Upper lobe of left lung (tissue), 6 donors: ENCODE data around the gene TAF3. TPM values are rescaled to one million over a fixed set of nuclear protein-coding genes. Genes with fewer than 3 reads are reported as not detected.

Experiments
- ATAC-seq, 2 donors: fragments of 200-7000 bp; cut with Tn5 transposase; one replicate each; pipeline ENCODE4 v1.9.1; 2022; ENCODE audit warnings: mild to moderate bottlenecking in 2 of 2, moderate library complexity in 2 of 2; ENCODE audit not compliant: low FRiP score in 2 of 2
- DNase-seq, 2 donors: peaks; one replicate each; pipeline ENCODE4 v3.0.0-alpha.2; 2019 to 2020
- H3K27ac ChIP-seq, 4 donors: fragments of 200-600 bp; sonication (generic); one replicate each; pipeline ENCODE4 v1.5.1; 2016 to 2019
- H3K27me3 ChIP-seq, 4 donors: fragments of 200-600 bp; sonication (generic); one replicate each; pipeline ENCODE4 v1.5.1; 2017 to 2019
- H3K36me3 ChIP-seq, 4 donors: fragments of 200-600 bp; sonication (generic); one replicate each; pipeline ENCODE4 v1.5.1; 2016 to 2019
- H3K4me1 ChIP-seq, 4 donors: fragments of 200-600 bp; sonication (generic); one replicate each; pipeline ENCODE4 v1.5.1; 2018 to 2019
- H3K4me3 ChIP-seq, 4 donors: fragments of 200-600 bp; sonication (generic); one replicate each; pipeline ENCODE4 v1.5.1; 2017 to 2019; ENCODE audit warnings: mild to moderate bottlenecking in 2 of 4, moderate library complexity in 1 of 4
- H3K9me3 ChIP-seq, 4 donors: fragments of 200-600 bp; sonication (generic); one replicate each; pipeline ENCODE4 v1.5.1; 2018 to 2019
- CTCF ChIP-seq, 6 experiments: fragments of 450-650 bp in 4 of 6; fragments of 200-600 bp in 2 of 6; sonication (generic) in 2 of 6; IDR thresholded peaks; one replicate each; pipeline ENCODE4 v1.5.1; 2016 to 2019; ENCODE audit warnings: antibody characterized with exemption in 6 of 6
- EP300 ChIP-seq, 4 donors: sonication (generic); formaldehyde crosslinking; IDR thresholded peaks; one replicate each; pipeline ENCODE4 v1.5.1; 2017; ENCODE audit warnings: antibody characterized with exemption in 4 of 4, control low read depth in 2 of 4
- POLR2A ChIP-seq, 4 donors: fragments of 450-650 bp; IDR thresholded peaks; one replicate each; pipeline ENCODE4 v1.5.1; 2016 to 2017; ENCODE audit warnings: antibody characterized with exemption in 4 of 4, mild to moderate bottlenecking in 2 of 4
- POLR2AphosphoS5 ChIP-seq, 2 donors: sonication (generic); formaldehyde crosslinking; IDR thresholded peaks; one replicate each; pipeline ENCODE4 v1.5.1; 2017; ENCODE audit warnings: antibody characterized with exemption in 2 of 2
- WGBS, 2 donors: methylation state at CpG; one replicate each; pipeline ENCODE4 v1.1.5; 2017 to 2018; 5-methylcytosine and 5-hydroxymethylcytosine counted together
- total RNA-seq, 6 donors: library from RNA; depleted of rRNA in 4 of 6; stranded (reverse); fragments of >200 nt in 4 of 6; gene quantifications; one replicate each; pipeline versions ENCODE4 v1.1.0 to v1.2.1, GENCODE V29; 2016 to 2021
- donor health status: DM: no; HTN: no; CAD: no; lungs with moderate emphysema.
- donor health status: DM: no; HTN: yes; CAD: no; lungs with severe emphysema.

The TAF3 gene
- total RNA-seq, 6 donors from 2014 or later = 6.8 to 16.8 (median 10.1) TPM

GRCh38 chr10:7952266-7952665 lies 134.0 kb downstream of the TAF3 start:
- no peak overlapping the region for H3K4me3 ChIP-seq
- peaks cover 0 to 10% (median 0%) of the 10 kb centered on the region in 4 donors for H3K4me1 ChIP-seq
- DNase-seq = no peak
- no peaks in the 10 kb centered on the region for H3K9me3 ChIP-seq
- 92 to 93% methylated on average over 3 of the region's 3 CpGs for WGBS, 2 donors
- H3K27me3 ChIP-seq = no peaks in the 10 kb centered on the region
- no peak for ATAC-seq
- TF ChIP-seq POLR2AphosphoS5 (IDR thresholded peaks at IDR 0.05) (no peak), POLR2A (IDR thresholded peaks at IDR 0.05) (no peak), EP300 (IDR thresholded peaks at IDR 0.05) (no peak), CTCF (IDR thresholded peaks at IDR 0.05) (no peak)
- no peak overlapping the region for H3K27ac ChIP-seq
- no peaks in the 10 kb centered on the region for H3K36me3 ChIP-seq

GRCh38 chr10:7953447-7953846 lies 135.1 kb downstream of the TAF3 start:
- ATAC-seq = no peak
- DNase-seq = no peak
- no peaks in the 10 kb centered on the region for H3K36me3 ChIP-seq
- H3K4me1 ChIP-seq = peaks cover 0 to 10% (median 0%) of the 10 kb centered on the region in 4 donors
- no peaks in the 10 kb centered on the region for H3K9me3 ChIP-seq
- 96 to 98% methylated on average over 4 of the region's 4 CpGs for WGBS, 2 donors
- no peaks in the 10 kb centered on the region for H3K27me3 ChIP-seq
- TF ChIP-seq EP300 (IDR thresholded peaks at IDR 0.05) (no peak), POLR2AphosphoS5 (IDR thresholded peaks at IDR 0.05) (no peak), POLR2A (IDR thresholded peaks at IDR 0.05) (no peak), CTCF (IDR thresholded peaks at IDR 0.05) (no peak)
- no peak overlapping the region for H3K27ac ChIP-seq
- H3K4me3 ChIP-seq = no peak overlapping the region

GRCh38 chr10:7955446-7955845 lies 137.1 kb downstream of the TAF3 start:
- no peaks in the 10 kb centered on the region for H3K27me3 ChIP-seq
- no peak for ATAC-seq
- WGBS, 2 donors = 85 to 91% methylated on average over 1 of the region's 1 CpG

GRCh38 chr10:7956508-7956907 lies 138.2 kb downstream of the TAF3 start:
- ATAC-seq (no peak), DNase-seq (no peak)
- Histone ChIP-seq H3K4me1 (peaks cover 0 to 10% (median 0%) of the 10 kb centered on the region in 4 donors), H3K4me3 (no peak overlapping the region), H3K27ac (no peak overlapping the region), H3K9me3 (no peaks in the 10 kb centered on the region), H3K27me3 (no peaks in the 10 kb centered on the region), H3K36me3 (no peaks in the 10 kb centered on the region)
- TF ChIP-seq EP300 (IDR thresholded peaks at IDR 0.05) = no peak
- no peak for TF ChIP-seq POLR2AphosphoS5 (IDR thresholded peaks at IDR 0.05)
- TF ChIP-seq CTCF (IDR thresholded peaks at IDR 0.05) = no peak
- TF ChIP-seq POLR2A (IDR thresholded peaks at IDR 0.05) = no peak

More at GRCh38 chr10:7955446-7955845, 137.1 kb downstream of the TAF3 start:
- no peaks in the 10 kb centered on the region for H3K36me3 ChIP-seq
- peaks cover 0 to 10% (median 0%) of the 10 kb centered on the region in 4 donors for H3K4me1 ChIP-seq
- no peak for DNase-seq
- TF ChIP-seq POLR2AphosphoS5 (IDR thresholded peaks at IDR 0.05) (no peak), POLR2A (IDR thresholded peaks at IDR 0.05) (no peak), CTCF (IDR thresholded peaks at IDR 0.05) (no peak), EP300 (IDR thresholded peaks at IDR 0.05) (no peak)
- no peak overlapping the region for H3K27ac ChIP-seq
- H3K9me3 ChIP-seq = no peaks in the 10 kb centered on the region
- H3K4me3 ChIP-seq = no peak overlapping the region

- Histone ChIP-seq H3K27me3 (no peaks in the 10 kb centered on the region), H3K4me3 (no peak overlapping the region), H3K4me1 (peaks cover 0 to 10% (median 0%) of the 10 kb centered on the region in 4 donors), H3K9me3 (no peaks in the 10 kb centered on the region), H3K36me3 (no peaks in the 10 kb centered on the region), H3K27ac (no peak overlapping the region)
- ATAC-seq (no peak), DNase-seq (no peak)
- TF ChIP-seq POLR2A (IDR thresholded peaks at IDR 0.05) = no peak
- WGBS, 2 donors = 94 to 97% methylated on average over 4 to 5 of the region's 5 CpGs
Measured at GRCh38 chr10:7957591-7957990, 139.3 kb downstream of the TAF3 start.
